Spleen (tissue), 7 donors: Measurements from ENCODE around the gene SLC30A7.

Source experiments
- POLR2A ChIP-seq, 3 donors: fragments of 450-650 bp; IDR thresholded peaks; one replicate each; pipeline ENCODE4 v1.5.1; 2017; ENCODE audit warnings: antibody characterized with exemption in 3 of 3, mild to moderate bottlenecking in 1 of 3
- POLR2AphosphoS5 ChIP-seq, 3 donors: sonication (generic); formaldehyde crosslinking; IDR thresholded peaks; one replicate each; pipeline ENCODE4 v1.5.1; 2017; ENCODE audit warnings: antibody characterized with exemption in 3 of 3
- TF ChIP-seq, protein P1 (sequence below), 11 experiments: fragments of 200-600 bp in 7 of 11; fragments of 450-650 bp in 4 of 11; sonication (generic) in 4 of 11; IDR thresholded peaks in 8 of 11; conservative IDR thresholded peaks in 3 of 11; 1 replicate in 7 of 11; 2 replicates in 4 of 11; pipeline versions ENCODE4 v1.4.0 to v1.8.0; 2016 to 2021; ENCODE audit warnings: antibody characterized with exemption in 11 of 11, inconsistent platforms in 4 of 11, mild to moderate bottlenecking in 1 of 11
- donor health status: DM: no; HTN: no; CAD: no; lungs with moderate emphysema.
- donor health status: DM: no; HTN: no; CAD: no.
- donor health status: DM: no; HTN: no; CAD: no.

GRCh38 chr1:100891380-100891779 is 4.5 kb upstream of the SLC30A7 start:
- TF ChIP-seq, protein P1, sequence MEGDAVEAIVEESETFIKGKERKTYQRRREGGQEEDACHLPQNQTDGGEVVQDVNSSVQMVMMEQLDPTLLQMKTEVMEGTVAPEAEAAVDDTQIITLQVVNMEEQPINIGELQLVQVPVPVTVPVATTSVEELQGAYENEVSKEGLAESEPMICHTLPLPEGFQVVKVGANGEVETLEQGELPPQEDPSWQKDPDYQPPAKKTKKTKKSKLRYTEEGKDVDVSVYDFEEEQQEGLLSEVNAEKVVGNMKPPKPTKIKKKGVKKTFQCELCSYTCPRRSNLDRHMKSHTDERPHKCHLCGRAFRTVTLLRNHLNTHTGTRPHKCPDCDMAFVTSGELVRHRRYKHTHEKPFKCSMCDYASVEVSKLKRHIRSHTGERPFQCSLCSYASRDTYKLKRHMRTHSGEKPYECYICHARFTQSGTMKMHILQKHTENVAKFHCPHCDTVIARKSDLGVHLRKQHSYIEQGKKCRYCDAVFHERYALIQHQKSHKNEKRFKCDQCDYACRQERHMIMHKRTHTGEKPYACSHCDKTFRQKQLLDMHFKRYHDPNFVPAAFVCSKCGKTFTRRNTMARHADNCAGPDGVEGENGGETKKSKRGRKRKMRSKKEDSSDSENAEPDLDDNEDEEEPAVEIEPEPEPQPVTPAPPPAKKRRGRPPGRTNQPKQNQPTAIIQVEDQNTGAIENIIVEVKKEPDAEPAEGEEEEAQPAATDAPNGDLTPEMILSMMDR (IDR thresholded peaks at IDR 0.05 in 8 of 11, conservative IDR thresholded peaks at IDR 0.05 in 3 of 11): no peak
- TF ChIP-seq POLR2A (IDR thresholded peaks at IDR 0.05) (no peak), POLR2AphosphoS5 (IDR thresholded peaks at IDR 0.05) (no peak)
